PC-9 (cell line): ENCODE results near the gene CACNA1A. TPM values are rescaled to one million over a fixed set of nuclear protein-coding genes. Genes with fewer than 3 reads are reported as not detected.

Source experiments
- BruUV-seq: library from RNA; stranded (reverse); fragments of 400-500 nt; replicated peaks from 2 replicates; lab custom pipeline; 2021; lab: Mats Ljungman, UMichigan
- CTCF ChIA-PET: fragments of 300-600 bp; sonication (Branson Sonifier 250); formaldehyde crosslinking; loops from one replicate; lab custom pipeline; 2022; ENCODE audit warnings: antibody characterized with exemption; lab: Charles Lee
- POLR2A ChIA-PET: fragments of 300-600 bp; sonication (Branson Sonifier 250); formaldehyde crosslinking; loops from one replicate; lab custom pipeline; 2022; ENCODE audit warnings: antibody characterized with exemption; ENCODE audit not compliant: unreplicated experiment; lab: Charles Lee
- DNase-seq, 2 experiments: peaks; one replicate each; pipeline versions ENCODE4 v3.0.0 to v3.0.0-alpha.2; 2015 to 2022; ENCODE audit warnings: mixed read lengths in 1 of 2
- H2AFZ ChIP-seq: fragments of 200-600 bp; sonication (generic); 2 replicates; pipeline ENCODE4 v1.8.1; 2017; ENCODE audit warnings: antibody characterized with exemption
- H3F3A ChIP-seq: fragments of 200-600 bp; sonication (generic); 2 replicates; pipeline ENCODE4 v1.8.1; 2017; ENCODE audit warnings: antibody characterized with exemption, mild to moderate bottlenecking, low read depth; ENCODE audit not compliant: insufficient read depth
- H3K27ac ChIP-seq: fragments of 200-600 bp; sonication (generic); 2 replicates; pipeline ENCODE4 v1.6.1; 2016; ENCODE audit warnings: mixed run types
- H3K27me3 ChIP-seq: fragments of 200-600 bp; sonication (generic); 2 replicates; pipeline ENCODE4 v1.6.1; 2016; ENCODE audit warnings: low read depth, mixed run types; ENCODE audit not compliant: insufficient read depth
- H3K36me3 ChIP-seq: fragments of 200-600 bp; sonication (generic); 2 replicates; pipeline ENCODE4 v1.6.1; 2016; ENCODE audit warnings: low read depth, mixed run types
- H3K4me1 ChIP-seq: fragments of 200-600 bp; sonication (generic); replicated peaks from 2 replicates; pipeline ENCODE4 v1.6.1; 2016; ENCODE audit warnings: mixed run types; ENCODE audit not compliant: insufficient read depth
- H3K4me2 ChIP-seq: fragments of 200-600 bp; sonication (generic); 2 replicates; pipeline ENCODE4 v1.6.1; 2017; ENCODE audit warnings: mixed run types
- H3K4me3 ChIP-seq: fragments of 200-600 bp; sonication (generic); 2 replicates; pipeline ENCODE4 v1.6.1; 2016; ENCODE audit warnings: mixed run types
- H3K79me2 ChIP-seq: fragments of 200-600 bp; sonication (generic); 2 replicates; pipeline ENCODE4 v1.6.1; 2017; ENCODE audit warnings: low read depth, mixed run types
- H3K9me2 ChIP-seq: fragments of 200-600 bp; sonication (generic); 2 replicates; pipeline ENCODE4 v1.8.1; 2017; ENCODE audit warnings: mild to moderate bottlenecking; ENCODE audit not compliant: insufficient read depth
- H3K9me3 ChIP-seq: fragments of 200-600 bp; sonication (generic); 2 replicates; pipeline ENCODE4 v1.8.1; 2016; ENCODE audit warnings: low read depth; ENCODE audit not compliant: insufficient read depth
- H4K20me1 ChIP-seq: fragments of 200-600 bp; sonication (generic); 2 replicates; pipeline ENCODE4 v1.8.1; 2017; ENCODE audit not compliant: insufficient read depth
- EZH2 ChIP-seq: fragments of 200-600 bp; sonication (generic); IDR thresholded peaks from 2 replicates; pipeline ENCODE4 v1.8.0; 2017; ENCODE audit warnings: antibody characterized with exemption, low read depth
- intact Hi-C: fragments of 100-400 bp; cut with micrococcal nuclease; formaldehyde crosslinking; loops from one replicate; pipeline ENCODE4 v1.10.0; 2022; ENCODE audit not compliant: unreplicated experiment
- total RNA-seq: library from RNA; stranded (reverse); gene quantifications from 2 replicates; pipeline ENCODE4 v1.2.3, GENCODE V29; 2021
- TF ChIP-seq, protein P1 (sequence below): fragments of 200-600 bp; sonication (generic); conservative IDR thresholded peaks from 2 replicates; pipeline ENCODE4 v1.6.1; 2017; ENCODE audit warnings: mixed run types, antibody characterized with exemption, mild to moderate bottlenecking, moderate library complexity

CACNA1A gene
- total RNA-seq, 1 experiment from 2014 or later = 0.35 TPM

DNA sequence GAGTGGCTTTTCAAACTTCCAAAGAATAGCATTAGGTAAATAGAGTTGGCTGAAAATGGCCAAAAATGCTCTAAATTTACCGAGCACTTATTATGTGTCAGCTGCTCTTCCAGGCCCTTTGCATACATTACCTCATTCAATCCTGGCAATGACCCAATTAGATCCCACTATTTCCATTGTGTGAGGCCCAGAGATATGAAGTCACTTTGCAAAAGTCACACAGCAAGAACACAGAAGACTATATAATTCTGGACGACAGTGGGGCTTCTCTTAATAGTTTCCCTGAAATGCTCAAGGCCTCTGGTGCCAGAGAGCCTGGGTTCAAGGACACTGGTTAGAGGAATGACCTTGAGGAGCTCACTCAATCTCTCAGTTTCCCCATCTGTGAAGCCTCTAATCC lies 209.3 kb downstream of the CACNA1A start:
- no TSS peak for BruUV-seq
- peaks cover 60% of the 10 kb centered on the region for H3K27me3 ChIP-seq
- no peaks in the 10 kb centered on the region for H3K36me3 ChIP-seq
- no peaks in the 10 kb centered on the region for H3K9me3 ChIP-seq
- no peak overlapping the region for H3K4me3 ChIP-seq
- no peak for DNase-seq
- no peaks in the 10 kb centered on the region for H3K4me1 ChIP-seq
- intact Hi-C loops = no loop called here
- TF ChIP-seq, protein P1, sequence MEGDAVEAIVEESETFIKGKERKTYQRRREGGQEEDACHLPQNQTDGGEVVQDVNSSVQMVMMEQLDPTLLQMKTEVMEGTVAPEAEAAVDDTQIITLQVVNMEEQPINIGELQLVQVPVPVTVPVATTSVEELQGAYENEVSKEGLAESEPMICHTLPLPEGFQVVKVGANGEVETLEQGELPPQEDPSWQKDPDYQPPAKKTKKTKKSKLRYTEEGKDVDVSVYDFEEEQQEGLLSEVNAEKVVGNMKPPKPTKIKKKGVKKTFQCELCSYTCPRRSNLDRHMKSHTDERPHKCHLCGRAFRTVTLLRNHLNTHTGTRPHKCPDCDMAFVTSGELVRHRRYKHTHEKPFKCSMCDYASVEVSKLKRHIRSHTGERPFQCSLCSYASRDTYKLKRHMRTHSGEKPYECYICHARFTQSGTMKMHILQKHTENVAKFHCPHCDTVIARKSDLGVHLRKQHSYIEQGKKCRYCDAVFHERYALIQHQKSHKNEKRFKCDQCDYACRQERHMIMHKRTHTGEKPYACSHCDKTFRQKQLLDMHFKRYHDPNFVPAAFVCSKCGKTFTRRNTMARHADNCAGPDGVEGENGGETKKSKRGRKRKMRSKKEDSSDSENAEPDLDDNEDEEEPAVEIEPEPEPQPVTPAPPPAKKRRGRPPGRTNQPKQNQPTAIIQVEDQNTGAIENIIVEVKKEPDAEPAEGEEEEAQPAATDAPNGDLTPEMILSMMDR = no peak
- TF ChIP-seq EZH2 = no peak
- H3K79me2 ChIP-seq = no peaks in the 10 kb centered on the region
- ChIA-PET POLR2A (no interaction called here), CTCF (no interaction called here)
- H3F3A ChIP-seq = no peaks in the 10 kb centered on the region
- no peak overlapping the region for H3K27ac ChIP-seq
- no peaks in the 10 kb centered on the region for H3K9me2 ChIP-seq
- H4K20me1 ChIP-seq = no peaks in the 10 kb centered on the region
- H2AFZ ChIP-seq = no peak overlapping the region
- H3K4me2 ChIP-seq = no peak overlapping the region

DNA sequence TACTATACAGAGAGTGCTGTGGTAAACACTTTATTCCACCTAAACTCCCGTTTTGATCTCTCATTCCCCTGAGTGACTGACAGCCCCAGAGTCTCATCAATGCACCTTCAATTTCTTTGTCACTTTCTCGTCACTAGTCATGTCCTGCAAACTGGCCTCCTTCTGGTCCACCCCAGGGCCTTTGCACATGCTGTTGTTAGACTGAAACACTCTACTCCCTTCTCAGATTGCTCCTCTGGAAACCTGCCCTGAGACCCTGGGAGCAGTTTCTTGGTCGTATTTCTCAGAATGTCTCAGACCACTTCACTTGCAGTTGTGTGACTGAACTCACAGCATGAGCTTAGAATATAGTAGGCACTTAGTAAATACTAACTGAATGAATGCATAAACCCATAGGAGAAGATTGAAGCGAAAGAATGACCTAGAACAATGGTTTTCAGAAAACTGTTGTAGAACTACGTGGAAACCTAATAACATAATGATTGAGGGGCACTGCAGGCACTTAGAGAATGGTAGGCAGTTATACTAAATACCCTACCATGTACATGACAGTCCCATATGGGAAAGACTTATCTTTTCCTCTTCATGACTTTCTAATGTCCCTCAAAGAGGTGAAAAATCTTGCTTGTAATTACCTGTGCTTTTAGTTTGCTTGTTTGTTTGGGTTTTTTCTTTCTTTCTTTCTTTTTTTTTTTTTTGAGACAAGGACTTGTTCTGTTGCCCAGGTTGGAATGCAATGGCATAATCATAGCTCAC lies 211.3 kb downstream of the CACNA1A start:
- POLR2A ChIA-PET = interaction anchor here (0.6 kb wide), 1 partner anchor 103 kb away, joined by 7 read pairs; no protein-coding TSS in a partner anchor

DNA sequence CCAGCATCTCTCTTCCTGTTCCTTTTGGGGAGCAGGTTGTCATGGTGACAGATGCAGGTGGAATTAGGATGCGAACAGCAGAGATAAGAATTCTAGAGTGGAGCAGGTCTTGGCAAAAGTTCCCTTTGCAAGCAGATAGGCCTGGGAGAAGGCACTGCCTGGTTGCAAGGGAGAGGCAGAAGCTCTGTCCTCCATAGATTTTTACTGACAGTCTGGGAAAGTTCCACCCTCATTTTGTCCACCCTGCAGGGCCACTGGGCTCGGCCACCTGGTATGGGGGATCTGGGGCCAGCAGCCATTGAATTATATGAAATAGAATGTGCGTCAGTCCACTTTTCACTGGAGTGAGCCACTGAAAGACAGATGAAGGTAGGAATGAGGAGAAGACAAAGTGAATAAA lies 214.4 kb downstream of the CACNA1A start:
- Histone ChIP-seq H3K27me3 (peaks cover 51% of the 10 kb centered on the region), H3K9me2 (no peaks in the 10 kb centered on the region), H3K4me2 (no peak overlapping the region), H3K27ac (no peak overlapping the region), H3K9me3 (no peaks in the 10 kb centered on the region), H3K4me3 (no peak overlapping the region), H4K20me1 (no peaks in the 10 kb centered on the region), H3F3A (no peaks in the 10 kb centered on the region), H3K4me1 (no peaks in the 10 kb centered on the region), H3K36me3 (no peaks in the 10 kb centered on the region), H3K79me2 (no peaks in the 10 kb centered on the region), H2AFZ (no peak overlapping the region)
- intact Hi-C loops = no loop called here
- CTCF ChIA-PET = interaction anchor here (0.6 kb wide), 1 partner anchor 51 kb away, joined by 4 read pairs; no protein-coding TSS in a partner anchor
- no TSS peak for BruUV-seq
- DNase-seq = no peak
- TF ChIP-seq EZH2 = no peak
- TF ChIP-seq, protein P1 = no peak
- POLR2A ChIA-PET = no interaction called here

More for the DNA sequence above, 211.3 kb downstream of the CACNA1A start:
- Histone ChIP-seq H3K36me3 (no peaks in the 10 kb centered on the region), H3K4me1 (no peaks in the 10 kb centered on the region), H3K27ac (no peak overlapping the region), H3K4me2 (no peak overlapping the region), H3F3A (no peaks in the 10 kb centered on the region), H3K79me2 (no peaks in the 10 kb centered on the region), H4K20me1 (no peaks in the 10 kb centered on the region), H3K4me3 (no peak overlapping the region), H3K9me3 (no peaks in the 10 kb centered on the region), H3K9me2 (no peaks in the 10 kb centered on the region), H3K27me3 (peaks cover 54% of the 10 kb centered on the region), H2AFZ (no peak overlapping the region)
- TF ChIP-seq, protein P1 = no peak
- TF ChIP-seq EZH2 = no peak
- CTCF ChIA-PET = interaction anchor here (0.6 kb wide), 1 partner anchor 529 kb away, joined by 6 read pairs; no protein-coding TSS in a partner anchor
- no TSS peak for BruUV-seq
- intact Hi-C loops = no loop called here
- DNase-seq = no peak
